OCI-LY7 (cell line): Measurements from ENCODE around the gene SNAP29.

Experiments
- CTCF ChIP-seq: fragments of 200-600 bp; sonication (generic); conservative IDR thresholded peaks from 2 replicates; pipeline ENCODE4 v1.5.1; 2014; ENCODE audit warnings: mild to moderate bottlenecking, antibody characterized with exemption, low read length, moderate library complexity, mixed read lengths
- EZH2phosphoT487 ChIP-seq: fragments of 200-600 bp; sonication (generic); IDR thresholded peaks from 2 replicates; pipeline ENCODE4 v1.6.1; 2018; ENCODE audit warnings: low read depth, borderline replicate concordance, mild to moderate bottlenecking, mixed run types, antibody characterized with exemption, low read length, moderate library complexity, mixed read lengths

- TF ChIP-seq CTCF, result no peak
- no peak for TF ChIP-seq EZH2phosphoT487
Observed at GRCh38 chr22:20862540-20862939, 3.7 kb downstream of the SNAP29 start.
